Osteoblast (primary cell): ENCODE data around the gene MYOG. TPM values are rescaled to one million over a fixed set of nuclear protein-coding genes. Genes with fewer than 3 reads are reported as not detected.

Source experiments
- DNase-seq: peaks from one replicate; pipeline ENCODE4 v3.0.0; 2011; ENCODE audit warnings: low spot score, mixed read lengths; ENCODE audit not compliant: insufficient read length; ENCODE audit errors: missing footprints
- H2AFZ ChIP-seq: 2 replicates; pipeline ENCODE4 v1.6.0; 2011; ENCODE audit warnings: mild to moderate bottlenecking, low read length
- H3K27ac ChIP-seq: 2 replicates; pipeline ENCODE4 v1.5.1; 2011; ENCODE audit warnings: mild to moderate bottlenecking, low read depth, low read length, moderate library complexity
- H3K27me3 ChIP-seq: 2 replicates; pipeline ENCODE4 v1.6.0; 2012; ENCODE audit warnings: mild to moderate bottlenecking, control low read depth, inconsistent platforms, low read length, moderate library complexity; ENCODE audit not compliant: insufficient read depth
- H3K36me3 ChIP-seq: 2 replicates; pipeline ENCODE4 v1.5.1; 2011; ENCODE audit warnings: mild to moderate bottlenecking, low read length, control low read depth, moderate library complexity; ENCODE audit not compliant: insufficient read depth
- H3K4me1 ChIP-seq: 2 replicates; pipeline ENCODE4 v1.5.1; 2011; ENCODE audit warnings: mild to moderate bottlenecking, low read length, control low read depth, moderate library complexity; ENCODE audit not compliant: insufficient read depth
- H3K4me2 ChIP-seq: 2 replicates; pipeline ENCODE4 v1.6.0; 2011; ENCODE audit warnings: mild to moderate bottlenecking, low read length; ENCODE audit not compliant: insufficient read depth
- H3K4me3 ChIP-seq: fragments of 200-600 bp; sonication (generic); 3 replicates; pipeline ENCODE4 v1.5.1; 2012; ENCODE audit warnings: mild to moderate bottlenecking, low read length, inconsistent platforms; ENCODE audit not compliant: insufficient read depth
- H3K79me2 ChIP-seq: 2 replicates; pipeline ENCODE4 v1.6.0; 2012; ENCODE audit warnings: mild to moderate bottlenecking, low read length, control low read depth, inconsistent platforms; ENCODE audit not compliant: insufficient read depth
- H3K9me3 ChIP-seq: 2 replicates; pipeline ENCODE4 v1.5.1; 2011; ENCODE audit warnings: low read depth, low read length, control low read depth
- H4K20me1 ChIP-seq: 2 replicates; pipeline ENCODE4 v1.6.0; 2012; ENCODE audit warnings: mild to moderate bottlenecking, low read length, control low read depth; ENCODE audit not compliant: insufficient read depth
- CTCF ChIP-seq: IDR thresholded peaks from 2 replicates; pipeline ENCODE4 v1.5.1; 2011; ENCODE audit warnings: mild to moderate bottlenecking, low read depth, low read length, moderate library complexity; ENCODE audit errors: extremely low read depth
- total RNA-seq: library from RNA; depleted of rRNA; stranded (reverse); fragments of >200 nt; gene quantifications from 2 replicates; pipeline ENCODE4 v1.2.3, GENCODE V29; 2012

Gene MYOG
- total RNA-seq, 1 donor = not detected

GRCh38 chr1:203046984-203047630, 38.7 kb downstream of the MYOG start:
- no peaks in the 10 kb centered on the region for H3K36me3 ChIP-seq
- peak; percentile 99 for DNase-seq
- TF ChIP-seq CTCF = no peak
- peak overlapping the region; percentile 62 for H3K4me2 ChIP-seq
- H3K27ac ChIP-seq = peak overlapping the region; percentile 31
- H2AFZ ChIP-seq = peak overlapping the region; percentile 39
- H3K9me3 ChIP-seq = no peaks in the 10 kb centered on the region
- no peaks in the 10 kb centered on the region for H3K27me3 ChIP-seq
- peaks cover 14% of the 10 kb centered on the region for H3K4me1 ChIP-seq
- H3K4me3 ChIP-seq = peak overlapping the region; percentile 21
- no peaks in the 10 kb centered on the region for H3K79me2 ChIP-seq
- no peaks in the 10 kb centered on the region for H4K20me1 ChIP-seq

GRCh38 chr1:203045821-203046594, 39.8 kb downstream of the MYOG start:
- Histone ChIP-seq H4K20me1 (no peaks in the 10 kb centered on the region), H3K27ac (no peak overlapping the region), H3K36me3 (no peaks in the 10 kb centered on the region), H3K4me1 (peaks cover 14% of the 10 kb centered on the region), H3K27me3 (no peaks in the 10 kb centered on the region), H3K9me3 (no peaks in the 10 kb centered on the region), H3K4me2 (no peak overlapping the region), H3K79me2 (no peaks in the 10 kb centered on the region), H3K4me3 (no peak overlapping the region), H2AFZ (no peak overlapping the region)
- TF ChIP-seq CTCF = no peak
- DNase-seq = peak; percentile 71

GRCh38 chr1:203045336-203045735, 40.5 kb downstream of the MYOG start:
- no peak for DNase-seq
- Histone ChIP-seq H3K27me3 (no peaks in the 10 kb centered on the region), H3K4me2 (no peak overlapping the region), H2AFZ (no peak overlapping the region), H4K20me1 (no peaks in the 10 kb centered on the region), H3K9me3 (no peaks in the 10 kb centered on the region), H3K36me3 (no peaks in the 10 kb centered on the region), H3K4me1 (peaks cover 14% of the 10 kb centered on the region), H3K4me3 (no peak overlapping the region), H3K27ac (no peak overlapping the region), H3K79me2 (no peaks in the 10 kb centered on the region)
- no peak for TF ChIP-seq CTCF

- Histone ChIP-seq H3K36me3 (no peaks in the 10 kb centered on the region), H3K4me3 (no peak overlapping the region), H2AFZ (no peak overlapping the region), H3K4me1 (peaks cover 14% of the 10 kb centered on the region), H3K27ac (no peak overlapping the region), H3K79me2 (no peaks in the 10 kb centered on the region), H3K9me3 (no peaks in the 10 kb centered on the region), H3K4me2 (no peak overlapping the region), H3K27me3 (no peaks in the 10 kb centered on the region), H4K20me1 (no peaks in the 10 kb centered on the region)
- DNase-seq = peak; percentile 54
- no peak for TF ChIP-seq CTCF
Measured at GRCh38 chr1:203044546-203045250, 41.1 kb downstream of the MYOG start.
